Ureter (tissue), 1 donor: Measurements from ENCODE around the gene MZT1. TPM values are rescaled to one million over a fixed set of nuclear protein-coding genes. Genes with fewer than 3 reads are reported as not detected.

Experiments used
- DNase-seq: peaks from one replicate; pipeline ENCODE4 v3.0.0-alpha.2; 2020; ENCODE audit warnings: low spot score
- total RNA-seq: library from RNA; stranded (reverse); gene quantifications from one replicate; pipeline ENCODE4 v1.2.4, GENCODE V29; 2023
- donor health status: DM: yes; HTN: yes; CAD: no.

MZT1 gene
- total RNA-seq, 1 donor from 2014 or later, result 6.5 TPM

DNA sequence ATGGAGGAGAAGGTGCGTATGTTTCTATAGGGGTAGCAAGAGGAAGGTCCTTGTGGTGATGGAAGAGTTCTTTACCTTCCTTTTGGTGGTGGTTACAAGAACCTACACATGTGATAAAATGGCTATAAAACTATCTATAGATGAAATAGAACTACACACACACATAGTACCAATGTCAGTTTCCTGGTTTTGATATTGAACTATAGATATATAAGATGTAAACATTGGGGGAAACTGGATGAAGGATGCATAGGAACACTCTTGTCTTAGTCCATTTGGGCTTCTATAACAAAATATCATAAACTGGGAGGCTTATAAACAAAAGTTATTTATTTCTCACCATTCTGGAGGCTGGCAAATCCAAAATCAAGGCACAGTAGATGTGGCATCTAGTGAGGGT is 47.1 kb downstream of the MZT1 start:
- no peak for DNase-seq

DNA sequence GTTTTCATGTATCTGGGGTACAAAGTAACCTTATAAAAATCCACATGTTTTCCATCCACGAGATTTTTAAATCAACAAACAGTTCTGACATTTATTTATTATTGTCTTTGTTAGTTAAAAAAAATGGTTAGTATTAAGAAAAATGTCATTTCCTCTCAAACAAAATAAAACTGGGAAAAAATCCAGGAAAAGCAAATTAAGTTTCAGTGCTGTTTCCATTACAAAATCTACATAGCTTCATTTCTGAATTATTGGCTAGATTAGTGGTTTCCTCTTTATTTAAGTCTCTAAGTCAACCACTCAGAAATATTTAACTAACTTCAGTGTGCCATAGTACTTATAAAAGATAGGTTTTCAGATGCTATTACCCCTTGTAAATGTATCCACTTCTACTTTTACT is 49.1 kb downstream of the MZT1 start:
- DNase-seq, result no peak

- no peak for DNase-seq
Measured at GRCh38 chr13:72677431-72677830, 50.0 kb downstream of the MZT1 start.

DNA sequence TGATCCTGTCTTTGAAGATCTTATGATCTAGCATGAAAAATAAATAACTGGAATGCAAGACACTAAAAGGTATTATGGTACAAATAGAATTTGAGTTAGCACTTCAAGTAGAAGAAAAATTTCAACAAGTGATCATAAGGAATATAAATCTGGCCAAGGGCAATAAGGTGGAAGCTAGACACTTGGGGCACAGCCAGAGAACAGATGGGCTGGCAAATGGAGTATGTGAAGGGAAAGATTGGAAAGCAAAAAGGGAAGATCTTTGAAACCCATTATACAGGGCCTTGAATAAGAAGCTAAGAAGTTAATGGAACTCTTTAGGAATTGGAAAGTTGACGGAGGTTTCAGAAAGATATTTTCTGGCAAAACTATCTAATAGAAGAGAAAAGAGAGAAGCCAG is 61.0 kb downstream of the MZT1 start:
- no peak for DNase-seq

DNA sequence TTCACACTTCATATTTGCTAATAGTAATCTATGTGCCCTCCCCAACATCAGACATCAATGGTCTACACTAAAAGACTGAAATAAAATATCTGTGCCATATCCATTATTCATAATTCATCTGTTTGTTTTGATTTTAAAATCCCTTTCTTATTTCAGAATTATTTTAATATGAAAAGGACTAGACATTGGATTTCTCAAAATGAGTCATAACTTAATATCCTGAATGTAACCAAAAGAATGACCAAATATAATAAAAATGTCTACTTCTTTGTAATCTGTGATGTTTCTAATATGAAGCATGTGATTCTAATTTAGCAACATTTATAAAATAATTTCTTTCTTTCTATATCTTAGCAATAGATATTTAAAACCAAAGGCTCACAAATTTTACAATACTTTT is 64.9 kb downstream of the MZT1 start:
- DNase-seq, result no peak

Other genes starting within 250 kb of the MZT1 start
- gene BORA, start 294 bp upstream of the MZT1 start, total RNA-seq, result 3.0 TPM
- gene DIS3, start 54.3 kb upstream of the MZT1 start, total RNA-seq, result 36.8 TPM
- 36.4 TPM for gene PIBF1, start 54.5 kb upstream of the MZT1 start, total RNA-seq